HG02678 (cell line): ENCODE results near the gene KIAA1958.

Source experiments
- ATAC-seq: cut with Tn5 transposase; IDR thresholded peaks from one replicate; pipeline ENCODE4 v1.9.1; 2021; ENCODE audit warnings: mild to moderate bottlenecking, moderate library complexity; ENCODE audit not compliant: unreplicated experiment

Gene KIAA1958, protein sequence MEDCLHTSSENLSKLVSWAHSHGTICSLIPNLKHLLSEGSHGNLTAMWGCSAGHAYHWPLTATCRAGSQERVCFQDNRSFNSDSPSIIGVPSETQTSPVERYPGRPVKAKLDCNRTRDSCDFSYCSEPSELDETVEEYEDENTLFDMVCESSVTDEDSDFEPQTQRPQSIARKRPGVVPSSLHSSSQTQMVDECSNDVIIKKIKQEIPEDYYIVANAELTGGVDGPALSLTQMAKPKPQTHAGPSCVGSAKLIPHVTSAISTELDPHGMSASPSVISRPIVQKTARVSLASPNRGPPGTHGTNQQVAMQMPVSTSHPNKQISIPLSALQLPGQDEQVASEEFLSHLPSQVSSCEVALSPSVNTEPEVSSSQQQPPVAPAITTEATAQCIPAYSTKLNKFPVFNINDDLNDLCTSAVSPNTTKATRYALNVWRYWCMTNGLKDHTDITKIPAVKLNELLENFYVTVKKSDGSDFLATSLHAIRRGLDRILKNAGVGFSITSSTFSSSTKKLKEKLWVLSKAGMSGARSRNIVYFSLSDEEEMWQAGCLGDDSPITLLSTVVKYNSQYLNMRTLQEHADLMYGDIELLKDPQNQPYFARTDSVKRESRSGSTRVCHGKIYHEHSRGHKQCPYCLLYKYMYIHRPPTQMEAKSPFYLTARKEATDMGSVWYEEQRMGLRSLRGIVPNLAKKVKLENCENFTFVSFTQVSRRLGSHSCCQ

DNA sequence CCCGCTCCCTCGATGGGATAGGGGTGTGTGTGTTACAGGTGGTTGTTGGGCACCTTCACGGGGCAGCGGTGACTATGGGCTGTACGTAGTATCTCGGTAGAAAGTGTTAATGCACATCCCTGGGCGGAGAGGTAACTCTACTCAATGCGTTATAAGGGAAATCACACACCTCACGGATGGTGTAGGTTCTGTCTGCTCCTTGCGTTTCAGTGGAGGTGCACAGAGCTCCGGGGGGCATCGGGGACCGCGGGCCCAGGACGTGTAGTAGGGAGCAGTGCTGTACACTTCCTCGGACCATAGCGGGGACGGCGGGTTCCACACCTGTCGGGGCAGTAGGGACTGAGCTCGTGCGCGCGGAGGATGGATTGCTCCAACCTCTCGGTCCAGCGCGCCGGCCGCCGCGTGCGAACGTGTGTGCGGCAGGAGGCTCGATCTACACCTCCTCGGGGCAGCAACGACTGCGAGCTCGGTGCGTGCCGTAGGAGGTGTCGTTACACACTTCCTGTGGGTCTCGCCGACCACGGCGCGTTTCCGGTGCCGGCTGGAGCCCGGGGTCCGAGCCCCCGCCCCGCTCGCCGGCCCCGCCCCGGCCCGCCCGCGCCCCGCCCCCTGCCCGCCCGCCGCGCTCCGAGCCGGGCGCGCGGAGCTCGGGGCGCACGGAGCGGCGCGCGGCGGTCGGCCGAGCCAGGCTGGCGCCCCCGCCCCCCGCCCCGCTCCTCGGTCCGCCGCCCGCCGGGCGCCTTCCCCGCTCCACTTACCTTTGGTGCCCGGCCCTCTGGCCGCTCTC is at the start of gene KIAA1958:
KIAA1958 (plus strand) TSS at position 607 of the 787 bp plus-strand sequence. CDS start 87,254 bp downstream, outside the sequence.
- ATAC-seq: peak; percentile 94

DNA sequence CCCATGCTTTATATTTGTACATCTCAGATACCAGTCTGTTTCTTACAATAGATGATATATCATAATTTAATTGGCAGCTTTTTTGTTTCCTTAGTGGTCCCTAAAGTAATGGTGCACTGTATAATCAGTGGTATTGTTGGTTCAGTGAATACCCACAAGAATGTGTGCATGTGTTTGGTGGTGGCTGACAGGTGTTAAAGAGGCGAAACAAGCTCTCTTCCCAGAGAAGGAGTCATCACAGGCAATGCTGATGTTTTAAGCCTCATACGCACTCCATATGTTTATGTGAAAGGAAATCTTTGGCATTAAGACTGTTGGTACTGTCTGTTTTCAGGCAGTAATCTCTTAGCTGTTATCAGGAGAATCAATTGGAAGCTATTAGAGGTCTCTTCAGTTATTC is 49.2 kb upstream of the KIAA1958 start:
- no peak for ATAC-seq

DNA sequence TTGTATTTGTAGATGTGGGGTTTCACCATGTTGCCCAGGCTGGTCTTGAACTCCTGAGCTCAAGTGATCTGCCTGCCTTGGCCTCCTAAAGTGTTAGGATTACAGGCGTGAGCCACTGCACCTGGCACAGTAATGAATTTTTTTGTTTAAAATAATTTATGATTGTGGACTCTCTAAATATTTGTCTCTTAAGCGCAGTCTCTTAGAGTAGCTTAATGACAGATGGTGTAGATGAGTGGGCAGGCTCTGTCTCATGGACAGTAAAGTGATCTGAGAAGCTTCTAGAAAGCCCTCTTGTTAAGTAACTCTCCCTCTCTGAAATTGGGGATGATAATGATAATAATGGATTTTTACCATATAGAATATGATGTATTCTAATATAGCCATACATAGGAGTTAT is 47.5 kb upstream of the KIAA1958 start:
- no peak for ATAC-seq

DNA sequence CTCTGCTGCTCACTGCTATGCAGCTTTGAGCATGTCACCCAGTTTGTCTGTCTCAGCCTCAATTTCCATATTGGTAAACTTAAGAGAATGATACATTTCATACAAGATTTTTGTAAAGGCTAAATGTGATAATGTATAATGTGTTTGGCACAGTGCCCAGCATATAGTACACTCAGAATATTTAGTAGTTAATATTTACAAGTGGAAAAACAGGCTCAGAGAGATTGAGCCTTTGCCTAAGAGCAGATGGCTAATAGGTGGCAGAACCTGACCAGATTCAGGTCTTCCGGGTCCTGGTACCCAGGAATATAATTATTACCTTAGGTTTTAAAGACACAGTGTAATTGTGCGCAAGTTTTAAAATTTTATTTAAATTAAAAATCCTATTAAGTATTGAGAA is 46.8 kb upstream of the KIAA1958 start:
- ATAC-seq: no peak

DNA sequence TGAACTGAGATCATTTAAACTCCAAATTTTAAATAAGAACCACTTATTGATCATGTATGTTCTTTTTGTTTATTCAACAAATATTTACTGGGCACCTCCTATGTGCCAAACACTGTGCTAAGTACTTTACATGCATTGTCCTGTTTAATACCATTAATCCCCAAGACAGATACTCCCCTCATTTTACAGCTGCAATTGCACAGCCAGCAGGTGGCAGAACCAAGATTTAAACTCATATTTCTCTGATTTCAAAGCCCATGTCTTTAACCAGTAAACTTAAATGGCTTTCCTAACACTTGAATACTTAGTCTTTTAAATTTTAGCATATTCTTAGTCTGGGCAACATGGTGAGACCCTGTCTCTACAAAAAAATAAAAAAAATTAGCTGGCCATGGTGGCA is 43.4 kb upstream of the KIAA1958 start:
- ATAC-seq: no peak

DNA sequence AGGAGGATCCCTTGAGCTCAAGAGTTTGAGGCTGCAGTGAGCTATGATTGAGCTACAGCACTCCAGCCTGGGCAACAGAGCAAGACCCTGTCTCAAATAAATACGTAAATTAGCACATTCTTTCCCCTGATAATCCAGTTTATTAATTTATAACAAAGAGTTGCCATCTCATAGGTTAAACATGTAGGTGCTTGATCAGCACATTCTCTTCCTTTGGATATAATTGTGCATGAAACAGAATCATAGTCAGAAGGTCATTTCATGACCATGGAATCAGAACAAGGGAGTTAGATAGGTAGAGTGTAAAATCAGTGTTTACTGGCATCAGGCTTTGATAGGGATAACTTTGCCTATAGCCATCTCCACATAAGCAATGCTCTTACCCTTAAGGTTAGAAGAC is 43.0 kb upstream of the KIAA1958 start:
- ATAC-seq: no peak

DNA sequence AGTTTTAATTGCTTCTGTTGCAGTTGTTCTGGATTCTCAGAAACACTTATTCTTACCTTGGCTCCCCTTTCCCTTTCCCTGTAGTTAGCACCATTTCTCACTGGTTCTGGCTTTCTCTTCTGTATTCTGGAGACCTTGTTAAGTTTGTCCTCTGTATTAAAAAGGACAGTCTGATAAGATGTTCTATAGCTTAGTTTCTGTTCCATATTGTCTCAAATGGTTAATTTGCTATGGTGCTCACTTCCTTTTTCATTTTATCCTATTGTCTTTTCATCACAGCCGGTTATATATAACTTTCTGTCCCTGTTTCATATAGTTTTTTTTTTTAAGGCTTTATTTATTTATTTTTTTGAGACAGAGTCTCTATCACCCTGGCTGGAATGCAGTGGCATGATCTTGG is 41.4 kb upstream of the KIAA1958 start:
- no peak for ATAC-seq

DNA sequence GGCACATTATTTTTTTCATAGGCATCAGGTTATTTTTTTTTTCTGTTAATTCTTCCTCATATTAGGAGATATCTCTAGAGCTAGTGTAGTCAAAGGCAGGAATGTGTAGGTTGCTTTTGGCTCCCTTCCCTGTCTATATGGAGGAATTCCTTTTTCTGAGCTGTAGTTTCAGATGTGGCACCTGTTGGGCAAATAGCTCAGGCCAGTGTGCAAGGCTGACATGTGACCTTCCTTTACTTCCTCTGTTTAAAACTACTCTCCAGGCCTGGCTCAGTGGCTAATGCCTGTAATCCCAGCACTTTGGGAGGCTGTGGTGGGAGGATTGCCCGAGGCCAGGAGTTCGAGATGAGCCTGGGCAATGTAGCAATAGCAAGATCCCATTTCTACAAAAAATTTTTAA is 40.5 kb upstream of the KIAA1958 start:
- no peak for ATAC-seq

DNA sequence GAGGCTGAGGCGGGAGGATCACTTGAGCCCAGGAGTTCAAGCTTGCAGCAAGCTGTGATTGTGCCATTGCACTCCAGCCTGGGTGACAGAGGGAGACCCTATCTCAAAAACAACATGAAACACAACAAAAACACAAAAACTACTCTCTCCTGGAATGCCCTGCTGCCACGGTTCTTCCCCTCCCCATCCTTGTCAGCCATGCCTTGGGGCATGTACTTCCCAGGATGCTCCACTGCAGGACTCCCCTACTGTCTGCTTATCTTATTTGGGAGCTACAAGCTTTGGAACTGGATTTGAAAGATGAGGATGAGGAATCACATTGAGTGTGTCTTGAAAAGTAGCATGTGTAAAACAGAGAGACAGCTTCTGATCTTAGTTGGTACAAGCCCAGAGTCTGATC is 40.1 kb upstream of the KIAA1958 start:
- ATAC-seq: no peak

DNA sequence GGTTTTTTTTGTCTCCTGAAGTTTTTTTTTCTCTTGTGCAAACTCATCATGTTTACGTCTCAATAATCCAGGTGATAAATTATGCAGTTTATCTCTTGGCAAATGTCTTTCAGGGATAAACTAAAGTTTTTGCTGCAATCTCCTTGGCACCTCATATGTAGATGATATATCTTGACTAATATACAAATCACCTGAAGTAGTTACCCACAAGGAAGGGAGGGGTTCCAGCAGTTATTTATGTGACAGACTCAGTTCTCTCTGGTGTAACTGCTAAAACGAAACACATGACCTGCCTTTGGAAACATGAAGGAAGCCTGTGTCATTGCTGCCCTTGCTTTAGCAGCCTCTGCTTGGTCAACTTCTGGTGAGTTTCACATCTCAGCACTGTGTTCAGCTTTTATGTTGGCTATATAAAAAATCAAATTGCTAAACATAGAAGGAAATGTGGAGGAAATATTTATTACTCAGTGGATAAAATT is 39.3 kb upstream of the KIAA1958 start:
- no peak for ATAC-seq

DNA sequence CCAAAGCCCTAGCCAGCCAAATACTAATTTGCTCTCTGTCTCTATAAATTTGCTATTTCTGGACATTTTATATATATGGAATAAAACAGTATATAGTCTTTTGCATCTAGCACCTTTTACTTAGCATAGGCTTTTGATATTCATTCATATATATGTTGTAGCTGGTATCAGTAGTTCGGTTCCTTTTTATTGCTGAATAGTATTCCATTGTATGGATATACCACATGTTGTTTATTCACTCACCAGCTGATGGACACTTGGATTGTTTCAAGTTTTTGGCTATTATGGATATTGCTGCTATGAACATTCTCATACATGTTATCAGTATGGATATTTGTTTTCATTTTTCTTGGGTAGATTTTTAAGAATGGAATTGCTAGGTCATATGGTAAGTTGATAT is 23.8 kb upstream of the KIAA1958 start:
- ATAC-seq: no peak

DNA sequence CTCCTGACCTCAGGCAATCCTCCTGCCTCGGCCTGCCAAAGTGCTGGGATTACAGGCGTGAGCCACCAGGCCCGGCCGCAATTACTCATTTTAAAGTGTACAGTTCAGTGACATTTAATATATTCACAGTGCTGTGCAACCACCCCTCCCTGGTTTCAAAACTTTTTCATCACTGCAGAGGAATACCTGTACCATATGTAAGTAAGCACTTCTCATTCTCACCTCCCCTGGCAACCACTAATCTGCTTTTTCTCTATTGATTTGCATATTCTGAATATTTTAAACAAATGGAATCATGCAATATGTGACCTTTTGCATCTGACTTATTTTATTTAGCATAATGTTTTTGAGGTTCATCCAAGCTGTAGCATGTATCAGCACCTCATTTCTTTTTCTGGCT is 21.3 kb upstream of the KIAA1958 start:
- ATAC-seq: no peak

DNA sequence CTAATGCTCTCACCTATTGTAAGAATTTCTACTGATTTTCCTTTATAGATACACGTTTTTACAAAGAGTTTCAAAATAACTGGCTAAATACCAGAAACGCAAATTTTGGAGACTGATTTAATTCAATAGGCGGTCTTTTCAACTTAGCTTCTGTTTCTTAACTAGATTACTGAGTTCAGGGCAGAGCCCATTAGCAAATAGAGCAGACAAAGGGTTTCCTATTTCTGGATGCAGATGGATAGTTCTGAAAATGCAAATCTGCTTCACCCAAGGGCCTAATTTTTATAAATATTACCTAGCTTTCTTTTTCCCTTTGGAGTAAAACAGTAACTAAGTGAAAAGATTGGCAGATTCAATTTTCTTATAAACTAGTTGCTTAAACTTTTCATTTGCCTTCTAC is 13.6 kb upstream of the KIAA1958 start:
- ATAC-seq: no peak

DNA sequence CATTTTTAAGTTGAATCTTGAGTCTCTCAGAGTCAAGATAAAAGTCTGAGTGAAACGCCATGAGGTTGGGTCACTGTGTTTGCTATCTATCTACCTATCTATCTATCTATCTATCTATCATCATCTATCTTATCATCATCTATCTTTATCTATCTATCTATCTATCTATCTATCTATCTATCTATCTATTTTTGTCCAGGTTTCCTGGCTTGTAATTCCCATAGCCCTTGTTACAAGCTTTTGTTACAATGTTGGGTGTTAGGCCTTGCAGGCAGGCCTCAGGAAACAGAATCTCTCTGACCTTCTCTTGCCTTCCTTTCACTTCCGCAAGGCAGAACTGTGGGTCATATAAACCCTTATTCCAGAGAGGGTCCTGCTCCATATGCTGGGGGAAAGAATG is 12.6 kb upstream of the KIAA1958 start:
- ATAC-seq: no peak

DNA sequence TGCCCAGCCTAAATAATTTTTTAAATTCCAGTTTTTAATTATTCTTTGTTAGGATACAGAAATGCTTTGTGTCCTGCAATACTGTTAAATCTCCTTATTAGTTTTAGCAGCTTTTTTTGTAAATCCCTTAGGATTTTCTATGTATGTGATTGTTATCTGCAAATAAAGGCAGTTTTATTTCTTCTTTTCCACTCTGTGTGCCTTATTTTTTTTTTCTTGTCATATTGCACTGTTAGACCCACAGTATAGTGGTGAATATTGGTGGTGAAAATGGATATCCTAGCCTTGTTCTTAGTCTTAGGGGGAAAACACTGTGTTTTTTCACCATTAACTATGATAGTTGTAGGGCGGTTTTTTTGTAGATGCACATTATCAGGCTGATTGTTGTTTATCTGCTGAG is 11.3 kb upstream of the KIAA1958 start:
- ATAC-seq: no peak

DNA sequence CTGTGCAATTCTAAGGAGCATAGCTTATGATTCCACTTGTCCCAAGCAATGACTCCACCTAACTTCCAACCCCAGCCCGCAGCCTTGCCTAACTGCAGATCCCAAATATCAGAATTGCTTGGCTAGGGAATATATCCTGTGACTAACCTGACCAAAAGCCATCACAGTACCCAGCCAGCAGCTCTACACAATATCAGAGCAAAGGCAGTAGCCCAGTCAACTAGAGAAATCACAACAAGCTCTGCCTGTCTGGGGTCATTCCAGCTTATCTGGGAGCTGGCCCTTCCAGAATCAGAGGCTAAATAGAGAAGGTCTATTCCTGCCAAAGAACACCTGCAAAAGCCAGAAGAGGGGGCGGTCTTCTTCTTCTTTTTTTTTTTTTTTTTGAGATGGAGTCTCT is 9.3 kb upstream of the KIAA1958 start:
- no peak for ATAC-seq

DNA sequence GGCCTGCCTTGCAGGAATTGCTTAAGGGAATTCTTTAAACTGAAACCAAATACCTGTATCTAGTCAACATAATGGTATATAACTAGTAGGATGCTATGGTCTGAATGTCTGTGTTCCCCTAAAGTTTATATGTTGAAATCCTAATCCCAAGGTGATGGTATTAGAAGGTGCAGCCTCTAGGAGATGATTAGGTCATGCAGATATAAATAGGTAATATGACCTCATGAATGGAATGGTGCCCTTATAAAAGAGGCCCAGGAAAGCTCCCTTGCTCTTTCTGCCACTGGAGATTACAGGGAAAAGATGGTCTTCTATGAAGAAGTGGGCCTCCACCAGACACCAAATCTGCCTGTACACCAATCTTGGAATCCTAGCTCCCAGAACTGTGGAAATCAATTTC is 7.4 kb upstream of the KIAA1958 start:
- no peak for ATAC-seq

DNA sequence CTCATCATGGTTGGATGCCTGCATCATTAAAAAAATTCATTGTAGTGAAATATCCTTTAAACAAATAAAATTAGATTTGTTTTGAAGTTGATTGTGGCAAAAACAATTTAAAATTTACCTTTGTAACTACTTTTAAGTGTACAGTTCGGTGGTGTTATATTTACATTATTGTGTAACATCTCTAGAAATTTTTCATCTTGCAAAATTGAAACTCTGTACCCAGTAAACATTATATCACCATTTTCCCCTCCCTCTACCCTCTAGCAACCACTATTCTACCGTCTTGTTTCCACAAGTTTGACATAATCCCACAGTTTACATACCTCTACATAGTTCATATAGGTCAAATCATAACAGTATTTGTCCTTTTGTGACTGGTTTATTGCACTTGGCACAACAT is 2.0 kb upstream of the KIAA1958 start:
- ATAC-seq: no peak

DNA sequence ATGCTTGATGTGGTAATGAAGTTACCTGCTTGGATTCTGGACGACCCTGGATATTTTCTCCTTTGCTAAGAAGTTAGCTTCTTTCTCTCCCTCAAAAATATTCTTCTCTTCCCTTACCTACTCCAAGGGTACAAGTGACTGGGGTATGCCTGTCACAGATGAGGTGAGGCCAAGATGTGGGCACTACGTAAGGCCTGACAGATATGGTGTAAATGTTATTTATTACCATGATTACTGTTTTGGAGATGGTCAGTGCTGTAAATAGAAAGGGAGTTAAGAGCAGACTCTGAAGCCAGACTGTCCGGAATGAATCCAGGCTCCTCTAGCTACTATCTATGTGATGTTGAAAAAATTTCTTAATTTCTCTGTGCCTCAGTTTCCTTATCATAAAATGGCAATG is 1.1 kb upstream of the KIAA1958 start:
- ATAC-seq: no peak

DNA sequence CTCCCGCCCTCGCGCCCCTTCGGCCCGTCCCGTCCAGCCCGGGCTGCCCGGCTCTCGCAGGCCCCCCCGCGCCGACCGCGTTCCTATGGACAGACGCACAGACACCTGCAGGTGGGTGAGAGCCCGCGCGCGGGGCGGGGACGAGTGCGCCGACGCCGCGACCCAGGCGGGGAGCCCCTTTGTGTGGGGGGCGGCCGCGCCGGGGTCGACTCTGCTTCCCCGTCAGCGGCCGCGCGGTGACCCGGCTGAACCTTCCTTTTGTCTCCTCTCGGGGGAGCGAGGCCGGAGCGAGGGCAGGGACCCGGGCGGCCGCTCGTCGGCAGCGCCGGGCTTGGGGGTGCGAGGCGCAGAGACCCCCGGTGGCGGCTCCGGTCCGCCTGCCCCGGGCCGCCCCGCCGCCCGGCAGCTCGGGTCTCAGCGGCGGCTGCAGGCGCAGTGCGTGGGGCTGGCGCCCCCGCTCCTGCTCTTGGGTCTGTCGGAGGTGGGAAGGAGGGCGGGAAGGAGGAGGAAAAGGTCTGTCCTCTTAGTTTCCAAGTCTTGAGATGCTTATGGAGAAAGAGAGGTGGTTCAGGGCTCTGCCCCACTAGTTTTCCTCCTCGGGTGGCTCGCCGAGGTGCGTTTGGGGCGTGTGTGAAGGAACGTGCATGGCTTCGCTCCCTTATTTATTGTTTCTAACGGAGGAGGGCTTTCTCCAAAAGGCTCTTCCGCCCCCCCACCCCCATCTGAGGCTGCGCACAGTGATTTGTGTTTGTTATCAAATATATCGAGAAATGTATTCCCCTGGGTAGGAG is 576 bp downstream of the KIAA1958 start:
- ATAC-seq: peak; percentile 52
